Panc1 (cell line): ENCODE data around the gene RAPGEF1. TPM values are rescaled to one million over a fixed set of nuclear protein-coding genes. Genes with fewer than 3 reads are reported as not detected.

Experiments
- ATAC-seq: fragments of 200-7000 bp; cut with Tn5 transposase; 2 replicates; pipeline ENCODE4 v1.9.1; 2020; ENCODE audit warnings: mild to moderate bottlenecking, moderate library complexity
- BruUV-seq: library from RNA; stranded (reverse); fragments of 400-500 nt; replicated peaks from 2 replicates; lab custom pipeline; 2021; lab: Mats Ljungman, UMichigan
- CTCF ChIA-PET: fragments of 300-600 bp; sonication (Branson Sonifier 250); formaldehyde crosslinking; loops from one replicate; lab custom pipeline; 2022; ENCODE audit warnings: antibody characterized with exemption; lab: Charles Lee
- POLR2A ChIA-PET: fragments of 300-600 bp; sonication (Branson Sonifier 250); formaldehyde crosslinking; loops from one replicate; lab custom pipeline; 2022; ENCODE audit warnings: antibody characterized with exemption; lab: Charles Lee
- DNase-seq: peaks from one replicate; pipeline ENCODE4 v3.0.0-alpha.2; 2010; ENCODE audit warnings: low read depth, low spot score
- H3K27ac ChIP-seq: 2 replicates; pipeline ENCODE4 v1.5.1; 2011; ENCODE audit warnings: mild to moderate bottlenecking, low read length, inconsistent platforms
- H3K27me3 ChIP-seq: fragments of 200-500 bp; sonication (Bioruptor generic); 2 replicates; pipeline ENCODE4 v1.6.0; 2014; ENCODE audit warnings: low read length, inconsistent platforms; ENCODE audit not compliant: control insufficient read depth, insufficient read depth
- H3K36me3 ChIP-seq: fragments of 200-500 bp; sonication (Bioruptor generic); 2 replicates; pipeline ENCODE4 v1.5.1; 2014; ENCODE audit warnings: inconsistent platforms, mild to moderate bottlenecking, low read length, moderate library complexity; ENCODE audit not compliant: control insufficient read depth, insufficient read depth
- H3K4me1 ChIP-seq: 2 replicates; pipeline ENCODE4 v1.5.1; 2011; ENCODE audit warnings: inconsistent platforms, mild to moderate bottlenecking, low read length, moderate library complexity; ENCODE audit not compliant: control insufficient read depth, insufficient read depth
- H3K4me3 ChIP-seq, 2 experiments: 2 replicates each; pipeline ENCODE4 v1.5.1; 2011 to 2012; ENCODE audit warnings: low read depth in 2 of 2, low read length in 2 of 2, mild to moderate bottlenecking in 2 of 2, inconsistent platforms in 1 of 2, moderate library complexity in 1 of 2
- H3K9me3 ChIP-seq: fragments of 200-500 bp; sonication (Bioruptor generic); 2 replicates; pipeline ENCODE4 v1.5.1; 2014; ENCODE audit warnings: low read depth, mild to moderate bottlenecking, inconsistent platforms, low read length, moderate library complexity; ENCODE audit not compliant: control insufficient read depth, insufficient read depth
- CTCF ChIP-seq: fragments of 450-650 bp; IDR thresholded peaks from 2 replicates; pipeline ENCODE4 v1.5.1; 2017; ENCODE audit warnings: mild to moderate bottlenecking
- POLR2AphosphoS5 ChIP-seq: IDR thresholded peaks from 2 replicates; pipeline ENCODE4 v1.6.1; 2012; ENCODE audit warnings: mild to moderate bottlenecking, low read depth, low read length, moderate library complexity
- REST ChIP-seq, 2 experiments: IDR thresholded peaks; 2 replicates each; pipeline ENCODE4 v1.6.1; 2011 to 2012; ENCODE audit warnings: low read depth in 2 of 2, control low read depth in 1 of 2, low read length in 1 of 2, mild to moderate bottlenecking in 1 of 2, moderate library complexity in 1 of 2; ENCODE audit not compliant: insufficient read depth in 1 of 2
- SIN3A ChIP-seq: IDR thresholded peaks from 2 replicates; pipeline ENCODE4 v1.6.1; 2012; ENCODE audit warnings: low read depth, mild to moderate bottlenecking, low read length, moderate library complexity, borderline replicate concordance; ENCODE audit not compliant: insufficient read depth
- TCF7L2 ChIP-seq: IDR thresholded peaks from 2 replicates; pipeline ENCODE4 v1.6.1; 2011; ENCODE audit warnings: mild to moderate bottlenecking, low read depth, low read length, inconsistent platforms
- in situ Hi-C: cut with HindIII; loops from 2 replicates; pipeline ENCODE4 v1.10.0; 2016; ENCODE audit warnings: low sequenced_read_pairs, low pct_unique_long_range_greater_than_20kb
- intact Hi-C: fragments of 100-400 bp; cut with micrococcal nuclease; formaldehyde crosslinking; loops from one replicate; pipeline ENCODE4 v1.10.0; 2022; ENCODE audit not compliant: unreplicated experiment
- total RNA-seq: library from RNA; stranded (reverse); gene quantifications from one replicate; pipeline ENCODE4 v1.2.1, GENCODE V29; 2021; ENCODE audit not compliant: unreplicated experiment

The RAPGEF1 gene
- total RNA-seq, 1 experiment from 2014 or later = 86.8 TPM

- Histone ChIP-seq H3K9me3 (no peaks in the 10 kb centered on the region), H3K27me3 (no peaks in the 10 kb centered on the region), H3K4me3 (no peak overlapping the region), H3K27ac (no peak overlapping the region), H3K36me3 (no peaks in the 10 kb centered on the region), H3K4me1 (no peaks in the 10 kb centered on the region)
- in situ Hi-C loops (no loop called here), intact Hi-C loops (no loop called here)
- CTCF ChIA-PET = no interaction called here
- ATAC-seq = no peak
- no peak for TF ChIP-seq POLR2AphosphoS5
- no peak; the same call in 1 of the 2 replicates for TF ChIP-seq CTCF
- no peak for TF ChIP-seq TCF7L2
- TF ChIP-seq REST (IDR thresholded peaks at IDR 0.05; ENCODE audit: insufficient read depth in 1 of 2, low read depth in 2 of 2, low read length in 1 of 2) = no peak
- no peak for TF ChIP-seq SIN3A
- no TSS peak for BruUV-seq
- DNase-seq = no peak
- POLR2A ChIA-PET = no interaction called here
These were observed 12.5 kb upstream of the RAPGEF1 start for GRCh38 chr9:131752231-131752884.

- CTCF ChIA-PET = interaction anchor here (0.7 kb wide), 1 partner anchor 135 kb away, joined by 3 read pairs; no protein-coding TSS in a partner anchor
- no peaks in the 10 kb centered on the region for H3K9me3 ChIP-seq
- no TSS peak for BruUV-seq
- H3K27ac ChIP-seq = no peak overlapping the region
- H3K4me1 ChIP-seq = no peaks in the 10 kb centered on the region
- intact Hi-C loops = no loop called here
- DNase-seq (no peak), ATAC-seq (no peak)
- TF ChIP-seq REST (IDR thresholded peaks at IDR 0.05; ENCODE audit: insufficient read depth in 1 of 2, low read depth in 2 of 2, low read length in 1 of 2) (no peak), SIN3A (no peak), CTCF (no peak), POLR2AphosphoS5 (no peak), TCF7L2 (no peak)
- H3K4me3 ChIP-seq = no peak overlapping the region
- no peaks in the 10 kb centered on the region for H3K27me3 ChIP-seq
- in situ Hi-C loops = no loop called here
- H3K36me3 ChIP-seq = no peaks in the 10 kb centered on the region
- POLR2A ChIA-PET = no interaction called here
These were observed 8.6 kb upstream of the RAPGEF1 start for GRCh38 chr9:131748411-131748955.
